Measurements from ENCODE around the gene ZNF841. TPM values are rescaled to one million over a fixed set of nuclear protein-coding genes. Genes with fewer than 3 reads are reported as not detected.
A peak's percentile ranks its signal among the peaks of the same experiment; 100 is the strongest.

ZNF841 gene
- total and polyA plus RNA-seq, 9 of the 15 experiments (the other 6 are each of a cell fraction or from before 2014, with no cell fraction given) = 3.1 to 17.1 (median 11.0) TPM

- TF ChIP-seq ZBTB40 (IDR thresholded peaks at IDR 0.05) (peak; percentile 51), ZBTB40 (CRISPR knock-in tag; IDR thresholded peaks at IDR 0.05) (no peak), HMG20B (CRISPR knock-in tag; IDR thresholded peaks at IDR 0.05) (no peak), MGA (IDR thresholded peaks at IDR 0.05) (peak; percentile 92), HDAC2 (IDR thresholded peaks at IDR 0.05) (0 out of 2 replicates have a peak, but pooled peaks have one; percentile 65)
Measured at GRCh38 chr19:52028027-52028779, 67.4 kb downstream of the ZNF841 start, which contains the start of gene ZNF614 (continued).
